ENCODE data around the gene PHLDA2.

DNA sequence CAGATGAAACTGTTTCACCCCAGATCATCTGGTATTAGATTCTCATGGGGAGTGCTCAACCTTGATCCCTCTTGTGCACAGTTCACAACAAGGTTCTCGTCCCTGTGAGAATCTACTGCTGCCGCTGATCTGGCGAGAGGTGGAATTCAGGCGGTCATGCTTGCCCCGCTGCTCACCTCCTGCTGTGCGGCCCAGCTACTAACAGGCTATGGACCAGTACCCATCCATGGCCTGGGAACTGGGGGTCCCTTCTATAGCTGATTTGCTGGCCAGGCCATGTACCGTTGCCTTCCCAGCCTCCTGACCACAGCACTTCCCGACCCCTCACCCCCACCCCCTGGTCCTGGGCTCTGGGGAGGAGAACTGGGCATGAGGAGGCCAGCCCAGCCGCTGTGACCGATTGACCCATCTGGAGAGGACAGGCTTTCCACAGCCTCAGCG is 2.6 kb downstream of the PHLDA2 start:
- TF ChIP-seq EZH2 (IDR thresholded peaks at IDR 0.05; ENCODE audit: borderline replicate concordance, insufficient read depth, low read depth, low read length, poor library complexity, severe bottlenecking) = no peak
- TF ChIP-seq, protein P1, sequence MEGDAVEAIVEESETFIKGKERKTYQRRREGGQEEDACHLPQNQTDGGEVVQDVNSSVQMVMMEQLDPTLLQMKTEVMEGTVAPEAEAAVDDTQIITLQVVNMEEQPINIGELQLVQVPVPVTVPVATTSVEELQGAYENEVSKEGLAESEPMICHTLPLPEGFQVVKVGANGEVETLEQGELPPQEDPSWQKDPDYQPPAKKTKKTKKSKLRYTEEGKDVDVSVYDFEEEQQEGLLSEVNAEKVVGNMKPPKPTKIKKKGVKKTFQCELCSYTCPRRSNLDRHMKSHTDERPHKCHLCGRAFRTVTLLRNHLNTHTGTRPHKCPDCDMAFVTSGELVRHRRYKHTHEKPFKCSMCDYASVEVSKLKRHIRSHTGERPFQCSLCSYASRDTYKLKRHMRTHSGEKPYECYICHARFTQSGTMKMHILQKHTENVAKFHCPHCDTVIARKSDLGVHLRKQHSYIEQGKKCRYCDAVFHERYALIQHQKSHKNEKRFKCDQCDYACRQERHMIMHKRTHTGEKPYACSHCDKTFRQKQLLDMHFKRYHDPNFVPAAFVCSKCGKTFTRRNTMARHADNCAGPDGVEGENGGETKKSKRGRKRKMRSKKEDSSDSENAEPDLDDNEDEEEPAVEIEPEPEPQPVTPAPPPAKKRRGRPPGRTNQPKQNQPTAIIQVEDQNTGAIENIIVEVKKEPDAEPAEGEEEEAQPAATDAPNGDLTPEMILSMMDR (IDR thresholded peaks at IDR 0.05) = no peak

Data from B cell (primary cell).